ENCODE results near the gene PPM1M. TPM values are rescaled to one million over a fixed set of nuclear protein-coding genes. Genes with fewer than 3 reads are reported as not detected.

Gene PPM1M
- polyA plus RNA-seq, 1 of the 3 experiments (the other 2 are of a cell fraction), result 19.2 TPM

GRCh38 chr3:52218026-52218425 is 27.5 kb upstream of the PPM1M start:
- H3K4me3 ChIP-seq (ENCODE audit: low read depth in 2 of 2, low read length in 1 of 2), result no peak overlapping the region
- H3F3A ChIP-seq (replicated peaks; ENCODE audit: insufficient read depth), result peaks cover 15% of the 10 kb centered on the region
- WGBS (ENCODE audit: low lambda C conversion rate), result 64% methylated on average over 3 of the region's 3 CpGs
- no peak overlapping the region for H3K4me2 ChIP-seq
- H3K27me3 ChIP-seq (ENCODE audit: insufficient read depth), result no peaks in the 10 kb centered on the region
- H2AFZ ChIP-seq (ENCODE audit: low read depth), result no peak overlapping the region
- H3K9me3 ChIP-seq, result no peaks in the 10 kb centered on the region
- no peak for TF ChIP-seq TEAD4 (IDR thresholded peaks at IDR 0.05; ENCODE audit: borderline replicate concordance, insufficient read depth)
- no peak for TF ChIP-seq ZBTB33 (IDR thresholded peaks at IDR 0.05; ENCODE audit: borderline replicate concordance, low read depth)
- TF ChIP-seq, protein P1, sequence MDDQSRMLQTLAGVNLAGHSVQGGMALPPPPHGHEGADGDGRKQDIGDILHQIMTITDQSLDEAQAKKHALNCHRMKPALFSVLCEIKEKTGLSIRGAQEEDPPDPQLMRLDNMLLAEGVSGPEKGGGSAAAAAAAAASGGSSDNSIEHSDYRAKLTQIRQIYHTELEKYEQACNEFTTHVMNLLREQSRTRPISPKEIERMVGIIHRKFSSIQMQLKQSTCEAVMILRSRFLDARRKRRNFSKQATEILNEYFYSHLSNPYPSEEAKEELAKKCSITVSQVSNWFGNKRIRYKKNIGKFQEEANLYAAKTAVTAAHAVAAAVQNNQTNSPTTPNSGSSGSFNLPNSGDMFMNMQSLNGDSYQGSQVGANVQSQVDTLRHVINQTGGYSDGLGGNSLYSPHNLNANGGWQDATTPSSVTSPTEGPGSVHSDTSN (IDR thresholded peaks at IDR 0.05), result no peak
- TF ChIP-seq, protein P2, sequence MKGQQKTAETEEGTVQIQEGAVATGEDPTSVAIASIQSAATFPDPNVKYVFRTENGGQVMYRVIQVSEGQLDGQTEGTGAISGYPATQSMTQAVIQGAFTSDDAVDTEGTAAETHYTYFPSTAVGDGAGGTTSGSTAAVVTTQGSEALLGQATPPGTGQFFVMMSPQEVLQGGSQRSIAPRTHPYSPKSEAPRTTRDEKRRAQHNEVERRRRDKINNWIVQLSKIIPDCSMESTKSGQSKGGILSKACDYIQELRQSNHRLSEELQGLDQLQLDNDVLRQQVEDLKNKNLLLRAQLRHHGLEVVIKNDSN (IDR thresholded peaks at IDR 0.05; ENCODE audit: borderline replicate concordance, low read depth), result no peak
- no peak for TF ChIP-seq EP300 (IDR thresholded peaks at IDR 0.05; ENCODE audit: borderline replicate concordance in 1 of 2, low read depth in 1 of 2, low read length in 1 of 2)
- no peak for TF ChIP-seq USF2 (IDR thresholded peaks at IDR 0.05; ENCODE audit: borderline replicate concordance, low read depth, low read length)
- TF ChIP-seq FOSL2 (IDR thresholded peaks at IDR 0.05; ENCODE audit: borderline replicate concordance, low read depth), result no peak
- TF ChIP-seq JUND (IDR thresholded peaks at IDR 0.05), result no peak
- no peak for TF ChIP-seq CTCF (IDR thresholded peaks at IDR 0.05)
- TF ChIP-seq SIN3A (IDR thresholded peaks at IDR 0.05; ENCODE audit: borderline replicate concordance, low read depth, low read length), result no peak
- no peak for TF ChIP-seq EZH2phosphoT487 (IDR thresholded peaks at IDR 0.05; ENCODE audit: borderline replicate concordance, low read depth)
- TF ChIP-seq CHD2 (IDR thresholded peaks at IDR 0.05; ENCODE audit: low read length, partially characterized antibody), result no peak
- TF ChIP-seq NRF1 (IDR thresholded peaks at IDR 0.05; ENCODE audit: low read depth, low read length), result no peak
- TF ChIP-seq RXRA (IDR thresholded peaks at IDR 0.05; ENCODE audit: borderline replicate concordance, low read depth), result no peak
- TF ChIP-seq RFX5 (IDR thresholded peaks at IDR 0.05; ENCODE audit: low read length), result no peak
- no peak for TF ChIP-seq SMC3 (IDR thresholded peaks at IDR 0.05; ENCODE audit: low read depth, low read length)
- no peak for TF ChIP-seq TAF1 (IDR thresholded peaks at IDR 0.05; ENCODE audit: borderline replicate concordance, low read depth, low read length)
- no peak for TF ChIP-seq GATA2 (CRISPR knock-in tag; IDR thresholded peaks at IDR 0.05)
- TF ChIP-seq TCF12 (IDR thresholded peaks at IDR 0.05), result no peak
- H3K27ac ChIP-seq (ENCODE audit: low read depth in 2 of 2, low read length in 1 of 2), result peak overlapping the region in 1 of 2 experiments; percentile 84; a peak in 2 of 4 replicates
- H4K20me1 ChIP-seq (ENCODE audit: insufficient read depth), result no peaks in the 10 kb centered on the region
- H3K4me1 ChIP-seq (ENCODE audit: control insufficient read depth in 1 of 2, insufficient read depth in 2 of 2, low read depth in 1 of 2, low read length in 1 of 2), result peaks cover 12 to 19% of the 10 kb centered on the region in 2 experiments; a peak in 3 of 4 replicates
- H3K9ac ChIP-seq, result no peak overlapping the region
- no peaks in the 10 kb centered on the region for H3K79me2 ChIP-seq (ENCODE audit: insufficient read depth)
- peaks cover 18 to 24% of the 10 kb centered on the region in 2 experiments for H3K36me3 ChIP-seq (replicated peaks in 1 of 2; ENCODE audit: control insufficient read depth in 1 of 2, insufficient read depth in 2 of 2, low read length in 1 of 2)
- ChIA-PET POLR2A (no interaction called here), CTCF (interaction anchor here (1.0 to 16.1 kb wide), 5 partner anchors 8 to 228 kb away, joined by 6 to 257 read pairs (median 8); partner anchors contain the start of gene TWF2)
- H3K9me2 ChIP-seq, result no peaks in the 10 kb centered on the region
- DNase-seq, result no peak

Measured in SK-N-SH (cell line).